T-helper 17 cell (primary cell): ENCODE results near the gene RNF126. TPM values are rescaled to one million over a fixed set of nuclear protein-coding genes. Genes with fewer than 3 reads are reported as not detected.
"Not testable (repeated sequence)": the region's sequence is repeated elsewhere in the genome, so short reads cannot be mapped to it uniquely, and the experiment has no call there.

ENCODE experiments used
- ATAC-seq: fragments of 150-1000 bp; cut with Tn5 transposase; 2 replicates; pipeline ENCODE4 v1.10.0; 2021; ENCODE audit warnings: mild to moderate bottlenecking, moderate library complexity
- DNase-seq, 3 donors: peaks; one replicate each; pipeline versions ENCODE4 v3.0.0 to v3.0.0-alpha.2; 2020 to 2021
- H3K9me3 ChIP-seq: one replicate; pipeline ENCODE4 v1.7.0; 2013; ENCODE audit warnings: low read length, mild to moderate bottlenecking; ENCODE audit not compliant: control insufficient read depth, poor library complexity, severe bottlenecking
- H3K27ac Mint-ChIP-seq: one replicate; pipeline ENCODE4 v1.8.0; 2022; ENCODE audit warnings: mild to moderate bottlenecking, moderate library complexity, mixed read lengths
- H3K27me3 Mint-ChIP-seq: one replicate; pipeline ENCODE4 v1.8.0; 2022; ENCODE audit warnings: mixed read lengths
- H3K36me3 Mint-ChIP-seq: one replicate; pipeline ENCODE4 v1.8.0; 2022; ENCODE audit warnings: low read depth, mixed read lengths
- H3K4me1 Mint-ChIP-seq: one replicate; pipeline ENCODE4 v1.8.0; 2022; ENCODE audit warnings: mild to moderate bottlenecking, mixed read lengths
- H3K4me3 Mint-ChIP-seq: one replicate; pipeline ENCODE4 v1.8.0; 2022; ENCODE audit warnings: mild to moderate bottlenecking, moderate library complexity, mixed read lengths
- total RNA-seq, 4 donors: library from RNA in 2 of 4; stranded (reverse) in 2 of 4; gene quantifications; one replicate each; pipeline ENCODE4 v1.2.3 and lab custom pipeline; 2022 to 2026

The RNF126 gene
- total RNA-seq, 2 donors from 2014 or later: 105 to 126 TPM

DNA sequence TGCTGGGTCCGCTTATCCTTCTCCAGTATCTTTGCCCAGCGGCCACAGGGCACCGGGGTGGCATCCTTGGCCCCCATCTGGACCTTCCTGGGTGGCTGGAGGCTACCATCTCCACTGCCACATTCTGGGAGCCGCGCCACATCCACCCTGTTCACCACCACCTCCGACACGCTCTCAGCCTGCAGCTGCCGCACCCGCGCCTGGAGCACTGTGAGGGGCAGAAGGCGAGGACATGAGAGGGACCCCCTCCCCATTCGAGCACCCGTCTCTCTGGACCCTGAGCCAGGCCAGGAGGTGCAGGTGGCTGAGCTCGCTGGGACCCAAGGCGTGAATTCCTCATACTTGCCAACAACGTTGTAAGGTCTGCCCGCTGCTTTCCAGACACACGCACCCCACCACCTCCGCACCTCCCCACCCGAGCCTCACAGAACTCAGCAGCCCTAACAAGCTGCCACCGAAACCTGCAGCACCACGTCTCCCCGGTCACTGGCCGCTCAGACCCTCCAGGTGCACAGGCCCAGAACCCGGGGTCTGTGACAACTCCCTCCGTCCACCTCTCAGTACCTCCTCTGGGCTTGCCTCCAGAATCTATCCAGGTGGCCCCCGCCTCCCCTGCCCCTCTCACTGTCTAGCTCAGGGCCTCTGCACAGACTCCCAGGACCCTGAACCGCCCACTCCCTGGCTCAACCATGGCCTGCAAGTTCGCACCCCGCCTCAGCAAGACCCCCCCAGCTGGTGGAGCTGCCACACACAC, 32.9 kb downstream of the RNF126 start:
- no peak for ATAC-seq
- H3K27ac Mint-ChIP-seq: no peak overlapping the region

DNA sequence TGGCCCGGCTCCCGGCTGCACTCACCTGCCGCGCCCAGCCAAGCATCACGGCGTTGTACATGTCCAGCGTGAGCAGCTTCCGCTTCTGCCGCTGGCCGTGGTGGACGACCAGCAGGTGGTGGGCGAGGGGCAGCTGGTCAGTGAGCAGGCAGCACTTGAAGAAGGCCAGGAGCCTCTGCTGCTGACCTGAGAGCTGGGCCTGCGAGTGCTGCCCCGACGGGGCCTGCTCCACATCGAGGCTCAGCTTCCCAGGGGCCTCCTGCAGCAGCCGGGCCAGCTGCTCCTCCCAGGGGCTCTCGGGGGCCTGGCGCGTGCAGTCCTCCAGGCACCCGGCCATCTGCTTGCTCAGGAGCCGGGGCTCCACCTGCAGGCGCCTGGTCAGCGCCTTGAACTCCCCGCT, 33.5 kb downstream of the RNF126 start:
- H3K27me3 Mint-ChIP-seq, H3K4me3 Mint-ChIP-seq, ATAC-seq, H3K36me3 Mint-ChIP-seq, DNase-seq, H3K27ac Mint-ChIP-seq, H3K9me3 ChIP-seq: not testable (repeated sequence)
- H3K4me1 Mint-ChIP-seq: peaks cover 19% of the 10 kb centered on the region

More for the DNA sequence above, 32.9 kb downstream of the RNF126 start:
- peaks cover 19% of the 10 kb centered on the region for H3K4me1 Mint-ChIP-seq
- DNase-seq: no peak
- H3K36me3 Mint-ChIP-seq: peaks cover 6% of the 10 kb centered on the region
- H3K9me3 ChIP-seq: no peaks in the 10 kb centered on the region
- H3K4me3 Mint-ChIP-seq: no peak overlapping the region
- H3K27me3 Mint-ChIP-seq: no peaks in the 10 kb centered on the region

DNA sequence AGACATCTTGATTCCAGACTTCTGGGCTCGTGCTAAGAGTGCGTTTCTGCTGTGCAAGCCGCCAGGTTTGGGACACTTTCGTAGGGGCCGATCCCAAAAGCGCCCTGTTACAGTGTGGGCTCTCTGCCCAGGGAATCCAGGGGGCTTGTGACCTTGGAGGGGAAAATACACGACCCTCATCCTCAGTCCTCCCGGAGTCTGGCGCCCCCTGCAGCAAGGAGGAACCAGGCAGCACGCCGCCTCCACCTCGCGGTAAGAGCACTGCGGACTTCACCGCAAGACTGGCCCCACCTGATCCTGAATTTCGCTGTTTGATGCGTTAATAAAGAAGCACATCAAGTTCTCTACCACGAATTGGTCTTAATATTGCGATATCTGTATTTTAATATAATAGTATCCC, 34.8 kb downstream of the RNF126 start:
- no peak overlapping the region for H3K27ac Mint-ChIP-seq
- DNase-seq: no peak
- H3K4me1 Mint-ChIP-seq: peaks cover 9% of the 10 kb centered on the region
- no peak overlapping the region for H3K4me3 Mint-ChIP-seq
- no peaks in the 10 kb centered on the region for H3K9me3 ChIP-seq
- no peak for ATAC-seq
- peaks cover 6% of the 10 kb centered on the region for H3K36me3 Mint-ChIP-seq
- no peaks in the 10 kb centered on the region for H3K27me3 Mint-ChIP-seq

DNA sequence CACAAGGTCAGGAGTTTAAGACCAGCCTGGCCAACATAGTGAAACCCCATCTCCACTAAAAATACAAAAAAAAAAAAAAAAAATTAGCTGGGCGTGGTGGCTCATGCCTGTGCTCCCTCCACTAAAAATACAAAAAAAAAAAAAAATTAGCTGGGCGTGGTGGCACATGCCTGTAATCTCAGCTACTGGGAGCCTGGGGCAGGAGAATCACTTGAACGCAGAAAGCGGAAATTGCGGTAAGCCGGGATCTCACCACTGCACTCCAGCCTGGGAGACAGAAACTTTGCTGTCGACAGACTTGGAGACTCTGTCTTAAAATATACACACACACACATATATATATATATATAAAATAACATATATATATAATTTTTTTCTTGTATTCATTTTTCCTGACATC, 36.4 kb downstream of the RNF126 start:
- not testable (repeated sequence) for H3K27ac Mint-ChIP-seq, ATAC-seq, H3K4me1 Mint-ChIP-seq, H3K4me3 Mint-ChIP-seq, DNase-seq, H3K9me3 ChIP-seq, H3K36me3 Mint-ChIP-seq, H3K27me3 Mint-ChIP-seq

DNA sequence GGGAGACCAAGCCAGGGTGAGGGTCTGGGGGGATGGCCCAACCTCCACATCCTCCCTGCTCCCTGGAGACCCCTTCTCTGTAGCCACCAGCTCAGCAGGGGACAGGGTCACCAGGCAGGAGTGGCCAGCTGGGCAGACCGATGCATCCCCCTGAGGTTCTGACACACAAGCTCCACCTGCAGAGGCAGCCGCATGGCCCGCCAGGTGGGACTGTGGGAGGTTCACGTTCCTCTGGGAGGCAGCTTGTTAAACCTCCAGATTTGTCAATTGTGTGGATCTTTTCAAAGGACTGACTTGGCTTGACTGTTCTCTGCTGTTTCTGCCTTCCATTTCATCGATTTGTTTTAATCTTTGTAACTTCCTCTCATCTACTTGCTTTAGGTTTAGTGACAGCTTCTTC, 37.8 kb downstream of the RNF126 start:
- no peak overlapping the region for H3K4me3 Mint-ChIP-seq
- H3K36me3 Mint-ChIP-seq: peaks cover 6% of the 10 kb centered on the region
- H3K27me3 Mint-ChIP-seq: no peaks in the 10 kb centered on the region
- H3K27ac Mint-ChIP-seq: peak overlapping the region; percentile 60
- H3K9me3 ChIP-seq: no peaks in the 10 kb centered on the region
- H3K4me1 Mint-ChIP-seq: peaks cover 5% of the 10 kb centered on the region
- no peak for ATAC-seq
- DNase-seq: no peak

DNA sequence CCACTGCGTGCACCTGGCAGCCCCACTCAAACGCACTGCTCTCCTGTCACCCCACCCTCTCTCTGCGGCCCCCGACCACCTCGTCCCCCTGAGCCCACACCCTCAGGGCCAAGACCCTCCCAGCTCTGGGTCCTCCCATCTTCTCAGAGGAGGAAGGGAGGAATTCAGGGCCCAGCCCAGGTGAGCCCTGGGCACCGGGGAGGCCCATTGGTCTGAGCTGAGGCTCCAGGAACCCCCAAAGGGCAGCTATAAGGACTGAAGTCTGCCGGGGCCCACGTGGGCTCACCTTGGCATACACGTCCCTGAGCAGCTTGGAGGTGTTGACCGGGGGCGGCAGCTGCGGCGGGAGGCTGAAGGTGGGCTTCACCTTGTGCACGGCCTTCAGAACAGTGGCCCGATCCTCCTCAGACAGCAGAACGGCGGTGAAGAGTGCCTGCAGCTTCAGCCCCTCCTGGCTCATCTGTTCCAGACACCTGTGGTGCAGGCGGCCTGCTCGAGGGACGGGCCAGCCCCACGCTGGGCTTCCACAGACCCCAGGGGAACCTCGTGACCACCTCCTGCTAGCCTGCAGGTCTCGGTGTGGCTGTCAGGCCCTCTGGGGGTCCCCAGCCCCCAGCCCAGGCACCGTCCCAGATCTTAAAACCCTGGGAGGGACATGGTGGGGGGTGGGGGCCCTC, 38.4 kb downstream of the RNF126 start:
- DNase-seq (no peak), ATAC-seq (no peak)
- no peak overlapping the region for H3K4me3 Mint-ChIP-seq
- peaks cover 8% of the 10 kb centered on the region for H3K4me1 Mint-ChIP-seq
- H3K27ac Mint-ChIP-seq: no peak overlapping the region
- no peaks in the 10 kb centered on the region for H3K9me3 ChIP-seq
- peaks cover 6% of the 10 kb centered on the region for H3K36me3 Mint-ChIP-seq
- H3K27me3 Mint-ChIP-seq: no peaks in the 10 kb centered on the region

DNA sequence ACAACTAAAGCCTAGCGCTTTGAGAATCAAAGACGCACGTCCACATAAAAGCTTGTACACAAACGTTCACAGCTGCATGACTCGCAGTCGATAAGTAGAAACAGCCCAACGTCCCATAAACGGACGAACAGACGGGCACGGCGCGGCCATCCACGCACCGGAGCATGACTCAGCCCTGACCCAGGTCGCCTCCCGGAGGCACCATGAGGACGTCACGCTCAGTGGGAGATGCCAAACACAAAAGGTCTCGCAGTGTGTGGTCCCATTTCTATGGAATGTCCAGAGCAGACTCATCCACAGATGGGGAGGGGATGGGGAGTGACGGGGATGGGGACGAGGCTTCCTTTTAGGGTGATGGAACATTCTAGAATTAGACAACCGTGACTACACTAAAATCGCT, 39.0 kb downstream of the RNF126 start:
- Mint-ChIP-seq H3K27ac (no peak overlapping the region), H3K4me3 (no peak overlapping the region), H3K27me3 (no peaks in the 10 kb centered on the region), H3K36me3 (peaks cover 5% of the 10 kb centered on the region), H3K4me1 (peaks cover 8% of the 10 kb centered on the region)
- ATAC-seq (no peak), DNase-seq (no peak)
- H3K9me3 ChIP-seq: no peaks in the 10 kb centered on the region

DNA sequence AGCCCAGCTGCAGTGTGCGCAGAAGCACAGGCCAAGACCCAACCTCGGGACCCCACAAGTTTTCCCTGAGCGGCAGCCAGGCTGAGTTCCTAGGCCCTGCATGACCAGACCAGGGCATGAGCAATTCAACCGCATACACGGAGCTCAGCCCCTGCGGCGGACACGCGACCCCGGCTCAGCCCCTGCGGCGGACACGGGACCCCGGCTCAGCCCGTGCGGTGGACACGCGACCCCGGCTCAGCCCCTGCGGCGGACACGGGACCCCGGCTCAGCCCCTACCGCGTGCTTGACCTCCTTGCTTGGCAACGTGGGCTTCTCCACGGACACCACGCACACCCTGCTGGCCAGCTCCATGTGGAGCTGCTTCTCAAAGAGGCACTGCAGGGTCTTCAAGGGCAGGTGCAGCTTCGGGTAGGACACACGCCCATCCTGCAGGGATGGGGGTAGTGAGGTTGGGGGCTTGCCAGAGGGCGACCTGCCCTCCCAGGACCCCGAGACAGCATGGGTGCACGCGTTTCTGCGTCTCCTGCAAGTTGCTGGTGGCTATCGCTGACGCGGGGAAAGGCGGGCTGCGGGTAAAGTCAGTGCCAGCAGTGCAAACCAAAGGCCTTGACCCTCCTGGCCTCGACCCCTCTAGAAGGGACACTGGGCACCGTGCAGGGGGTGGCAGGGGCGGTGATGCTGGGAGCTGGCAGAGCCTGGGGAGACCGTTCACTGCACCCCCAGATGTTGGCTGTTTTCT, 39.7 kb downstream of the RNF126 start:
- Mint-ChIP-seq H3K36me3 (peaks cover 2% of the 10 kb centered on the region), H3K4me3 (no peak overlapping the region), H3K4me1 (peaks cover 8% of the 10 kb centered on the region), H3K27me3 (no peaks in the 10 kb centered on the region), H3K27ac (no peak overlapping the region)
- DNase-seq (no peak), ATAC-seq (no peak)
- H3K9me3 ChIP-seq: no peaks in the 10 kb centered on the region

DNA sequence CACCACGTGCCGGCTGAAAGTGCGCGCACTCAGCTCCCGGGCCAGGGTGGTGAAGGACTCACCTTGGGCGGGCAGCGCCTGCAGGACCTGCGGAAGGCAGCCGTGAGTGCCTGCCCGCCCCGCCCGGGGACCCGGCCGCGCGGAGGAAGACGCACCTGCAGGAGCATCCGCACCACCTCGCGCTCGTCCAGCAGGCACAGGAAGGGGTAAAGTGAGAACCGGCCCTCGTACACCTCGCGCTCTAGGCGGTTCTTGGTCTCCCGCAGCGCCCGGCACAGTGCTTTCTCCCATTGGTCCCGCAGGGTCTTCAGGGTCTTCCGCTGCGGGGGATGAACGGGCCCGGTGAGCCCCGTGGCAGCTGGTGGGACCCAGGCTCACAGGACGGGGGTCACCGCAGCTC, 40.3 kb downstream of the RNF126 start:
- no peak overlapping the region for H3K27ac Mint-ChIP-seq
- H3K36me3 Mint-ChIP-seq: peaks cover 2% of the 10 kb centered on the region
- no peak overlapping the region for H3K4me3 Mint-ChIP-seq
- no peaks in the 10 kb centered on the region for H3K9me3 ChIP-seq
- H3K4me1 Mint-ChIP-seq: peaks cover 8% of the 10 kb centered on the region
- ATAC-seq (no peak), DNase-seq (no peak)
- H3K27me3 Mint-ChIP-seq: no peaks in the 10 kb centered on the region

DNA sequence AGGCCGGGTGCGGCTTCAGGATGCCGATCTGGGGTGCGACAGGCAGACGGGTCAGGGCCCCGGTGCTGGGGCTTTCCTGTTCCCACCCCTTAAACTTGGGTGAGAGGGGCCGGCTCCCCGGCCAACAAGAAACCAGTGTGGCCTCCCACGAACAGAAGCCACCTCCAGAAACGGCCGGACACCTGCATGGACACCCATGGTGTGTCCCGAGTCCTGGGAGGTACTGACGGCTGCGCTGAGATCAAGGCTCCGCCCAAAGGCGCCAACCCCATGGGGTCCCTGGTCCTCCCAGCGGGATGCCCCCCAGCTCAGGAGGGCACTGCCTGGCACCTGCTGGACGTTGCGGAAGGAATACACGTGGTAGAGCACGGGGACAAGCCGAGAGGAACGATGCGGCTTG, 41.2 kb downstream of the RNF126 start:
- Mint-ChIP-seq H3K36me3 (peaks cover 2% of the 10 kb centered on the region), H3K4me1 (peaks cover 8% of the 10 kb centered on the region), H3K4me3 (no peak overlapping the region), H3K27me3 (no peaks in the 10 kb centered on the region), H3K27ac (no peak overlapping the region)
- ATAC-seq (no peak), DNase-seq (no peak)
- H3K9me3 ChIP-seq: no peaks in the 10 kb centered on the region

DNA sequence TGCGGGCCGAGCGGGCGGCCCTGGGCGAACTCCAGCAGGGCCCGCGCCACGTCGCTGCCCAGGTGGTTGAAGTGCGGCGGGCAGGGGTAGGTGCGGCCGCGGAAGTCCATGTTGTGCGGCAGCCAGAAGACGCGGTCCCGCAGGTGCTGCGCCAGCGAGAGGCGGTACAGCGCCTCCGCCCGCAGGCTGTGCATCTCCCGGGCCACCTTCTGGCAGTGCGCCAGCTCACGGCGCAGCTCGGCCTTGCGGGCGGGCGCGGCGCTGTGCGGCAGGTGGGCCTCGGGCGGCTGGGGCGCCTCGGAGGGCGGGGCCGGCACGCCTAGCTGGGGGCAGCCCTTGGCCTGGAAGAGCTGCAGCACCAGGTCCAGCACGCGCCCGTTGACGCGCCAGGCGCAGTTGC, 41.8 kb downstream of the RNF126 start:
- H3K9me3 ChIP-seq, DNase-seq, H3K4me1 Mint-ChIP-seq, ATAC-seq, H3K36me3 Mint-ChIP-seq, H3K4me3 Mint-ChIP-seq, H3K27ac Mint-ChIP-seq, H3K27me3 Mint-ChIP-seq: not testable (repeated sequence)

DNA sequence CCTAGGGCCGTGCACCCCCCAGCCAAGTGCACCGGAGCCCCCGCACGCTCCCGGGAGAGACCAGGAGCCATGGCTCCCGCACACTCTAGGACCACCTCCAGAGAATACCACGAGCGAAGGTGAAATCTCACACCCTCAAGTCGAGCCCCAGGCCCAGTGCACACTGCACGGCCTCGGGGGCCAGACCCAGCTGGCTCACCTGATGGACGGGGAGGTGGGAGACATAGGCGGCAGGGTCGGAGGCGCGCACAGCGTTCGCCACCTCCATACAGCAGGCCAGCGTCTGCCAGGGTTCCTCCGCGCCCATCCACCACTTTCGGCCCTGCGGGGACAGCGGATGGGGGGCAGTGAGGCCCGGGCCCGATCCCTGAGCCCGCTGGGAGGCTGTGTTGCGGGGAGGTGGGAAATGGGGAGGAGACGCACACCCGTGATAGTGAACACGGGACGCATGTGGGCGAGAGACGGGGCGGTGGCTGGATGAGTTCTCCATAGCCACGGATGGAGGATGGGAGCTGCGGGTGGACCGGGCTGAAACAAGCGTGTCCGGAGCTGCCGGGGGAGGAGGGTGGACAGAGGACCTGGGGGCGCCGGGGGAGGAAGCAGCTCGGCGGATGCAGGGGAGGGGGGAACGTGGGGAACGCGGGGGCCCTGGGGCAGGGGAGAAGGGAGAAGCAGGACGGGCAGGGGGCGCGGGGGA, 42.7 kb downstream of the RNF126 start:
- Mint-ChIP-seq H3K4me3 (no peak overlapping the region), H3K27ac (no peak overlapping the region), H3K36me3 (no peaks in the 10 kb centered on the region), H3K27me3 (no peaks in the 10 kb centered on the region), H3K4me1 (peaks cover 3% of the 10 kb centered on the region)
- ATAC-seq: no peak
- no peak for DNase-seq
- H3K9me3 ChIP-seq: no peaks in the 10 kb centered on the region
